Mucosa of stomach (tissue), 1 donor: ENCODE data around the gene MCM3AP.
"Not testable (repeated sequence)": the region's sequence is repeated elsewhere in the genome, so short reads cannot be mapped to it uniquely, and the experiment has no call there.

Experiments used
- H3K27me3 ChIP-seq: one replicate; pipeline ENCODE4 v1.7.0; 2013; ENCODE audit warnings: mild to moderate bottlenecking, low read length; ENCODE audit not compliant: control insufficient read depth, insufficient read depth
- H3K36me3 ChIP-seq: one replicate; pipeline ENCODE4 v1.7.0; 2013; ENCODE audit warnings: low read length; ENCODE audit not compliant: control insufficient read depth, insufficient read depth
- H3K4me1 ChIP-seq: one replicate; pipeline ENCODE4 v1.7.0; 2013; ENCODE audit warnings: mild to moderate bottlenecking, low read length; ENCODE audit not compliant: control insufficient read depth, insufficient read depth
- H3K4me3 ChIP-seq: one replicate; pipeline ENCODE4 v1.7.0; 2013; ENCODE audit warnings: low read length
- H3K9ac ChIP-seq: one replicate; pipeline ENCODE4 v1.7.0; 2013; ENCODE audit warnings: mild to moderate bottlenecking, low read length, moderate library complexity
- H3K9me3 ChIP-seq: one replicate; pipeline ENCODE4 v1.7.0; 2013; ENCODE audit warnings: mild to moderate bottlenecking, low read length, moderate library complexity; ENCODE audit not compliant: control insufficient read depth
- donor health status: Pancreatic carcinoma.

MCM3AP gene

DNA sequence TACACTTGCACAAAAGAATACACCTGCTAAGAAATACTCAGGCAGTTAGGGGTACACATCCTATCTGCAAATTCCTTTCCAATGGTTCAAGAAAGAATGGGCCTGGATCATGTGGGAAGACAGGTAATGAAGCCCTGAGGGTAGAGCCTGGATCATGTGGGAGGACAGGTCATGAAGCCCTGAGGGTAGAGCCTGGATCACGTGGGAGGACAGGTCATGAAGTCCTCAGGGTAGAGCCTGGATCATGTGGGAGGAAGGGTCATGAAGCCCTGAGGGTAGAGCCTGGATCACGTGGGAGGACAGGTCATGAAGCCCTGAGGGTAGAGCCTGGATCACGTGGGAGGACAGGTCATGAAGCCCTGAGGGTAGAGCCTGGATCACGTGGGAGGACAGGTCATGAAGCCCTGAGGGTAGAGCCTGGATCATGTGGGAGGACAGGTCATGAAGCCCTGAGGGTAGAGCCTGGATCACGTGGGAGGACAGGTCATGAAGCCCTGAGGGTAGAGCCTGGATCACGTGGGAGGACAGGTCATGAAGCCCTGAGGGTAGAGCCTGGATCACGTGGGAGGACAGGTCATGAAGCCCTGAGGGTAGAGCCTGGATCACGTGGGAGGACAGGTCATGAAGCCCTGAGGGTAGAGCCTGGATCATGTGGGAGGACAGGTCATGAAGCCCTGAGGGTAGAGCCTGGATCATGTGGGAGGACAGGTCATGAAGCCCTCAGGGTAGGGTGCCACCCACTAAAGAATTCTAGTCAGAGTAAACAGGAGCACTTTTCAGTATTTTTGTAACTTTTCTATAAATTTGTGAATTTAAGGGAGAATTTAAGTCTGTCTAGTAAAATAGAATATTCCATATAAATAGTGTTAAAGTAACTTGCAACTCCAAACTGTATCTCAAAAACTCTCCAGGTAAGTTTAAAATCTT lies 84.3 kb downstream of the MCM3AP start:
- H3K4me3 ChIP-seq, H3K36me3 ChIP-seq, H3K4me1 ChIP-seq, H3K27me3 ChIP-seq, H3K9ac ChIP-seq, H3K9me3 ChIP-seq: not testable (repeated sequence)

DNA sequence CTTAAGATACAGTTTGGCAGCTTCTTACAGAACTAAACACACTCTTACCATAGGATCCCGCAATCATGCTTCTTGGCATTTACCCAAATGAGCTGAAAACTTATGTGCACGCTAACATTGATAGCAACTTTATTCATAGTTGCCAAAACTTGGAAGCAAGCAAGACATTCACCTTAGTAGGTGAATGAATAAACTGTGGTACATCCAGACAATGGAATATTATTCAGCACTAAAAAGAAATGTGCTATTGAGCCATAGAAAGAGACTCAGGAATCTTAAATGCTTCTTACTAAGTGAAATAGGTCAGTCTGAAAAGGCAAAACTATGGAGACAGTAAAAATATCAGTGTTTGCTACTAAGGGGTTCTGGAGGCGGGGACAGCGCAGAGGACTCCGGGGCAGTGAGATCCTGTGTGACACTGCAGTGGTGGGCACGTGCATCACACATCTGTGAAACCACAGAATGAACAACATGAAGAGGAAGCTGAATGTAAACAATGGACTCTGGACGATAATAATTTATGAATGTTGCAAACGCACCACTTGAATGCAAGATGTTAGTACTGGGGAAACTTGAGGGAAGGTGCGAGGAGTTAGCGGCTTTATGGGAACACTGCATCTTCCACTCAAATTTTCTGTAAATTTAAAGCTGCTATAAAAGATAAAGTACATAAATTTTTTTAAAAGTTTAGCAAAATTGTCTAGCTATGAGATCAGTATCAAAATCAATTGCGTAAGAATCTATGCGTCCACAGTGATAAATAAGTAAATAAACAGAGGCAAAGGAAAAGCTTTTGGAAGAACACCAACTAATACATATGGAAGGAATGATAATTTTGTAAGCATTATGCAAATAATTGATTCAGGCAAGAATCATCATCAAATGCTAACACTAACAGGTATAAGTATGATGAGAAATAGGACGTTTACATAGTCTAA lies 85.7 kb downstream of the MCM3AP start:
- Histone ChIP-seq H3K27me3 (no peaks in the 10 kb centered on the region), H3K36me3 (no peaks in the 10 kb centered on the region), H3K4me3 (no peak overlapping the region), H3K9me3 (no peaks in the 10 kb centered on the region), H3K9ac (no peak overlapping the region), H3K4me1 (no peaks in the 10 kb centered on the region)

DNA sequence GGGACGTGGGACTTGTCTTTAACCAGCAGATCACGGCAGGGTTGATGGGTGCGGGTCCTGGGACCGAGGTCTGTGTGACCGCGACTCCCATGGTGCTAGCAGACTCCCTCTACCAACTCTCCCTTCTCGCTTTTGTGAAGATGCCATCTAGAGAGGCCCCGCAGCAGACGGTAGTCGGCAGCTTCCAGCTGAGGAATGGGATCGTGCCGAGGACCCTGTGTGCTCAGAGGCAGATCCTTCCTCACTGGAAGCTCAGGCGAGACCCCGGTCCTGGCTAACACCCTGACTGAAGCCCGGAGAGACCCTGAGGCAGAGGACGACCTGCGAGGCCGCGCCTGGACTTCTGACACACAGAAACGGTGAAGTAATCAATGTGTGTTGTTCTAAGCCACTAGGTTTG lies 88.7 kb downstream of the MCM3AP start:
- Histone ChIP-seq H3K4me3 (no peak overlapping the region), H3K4me1 (no peaks in the 10 kb centered on the region), H3K9ac (no peak overlapping the region), H3K27me3 (no peaks in the 10 kb centered on the region), H3K9me3 (no peaks in the 10 kb centered on the region), H3K36me3 (peaks cover 7% of the 10 kb centered on the region)

DNA sequence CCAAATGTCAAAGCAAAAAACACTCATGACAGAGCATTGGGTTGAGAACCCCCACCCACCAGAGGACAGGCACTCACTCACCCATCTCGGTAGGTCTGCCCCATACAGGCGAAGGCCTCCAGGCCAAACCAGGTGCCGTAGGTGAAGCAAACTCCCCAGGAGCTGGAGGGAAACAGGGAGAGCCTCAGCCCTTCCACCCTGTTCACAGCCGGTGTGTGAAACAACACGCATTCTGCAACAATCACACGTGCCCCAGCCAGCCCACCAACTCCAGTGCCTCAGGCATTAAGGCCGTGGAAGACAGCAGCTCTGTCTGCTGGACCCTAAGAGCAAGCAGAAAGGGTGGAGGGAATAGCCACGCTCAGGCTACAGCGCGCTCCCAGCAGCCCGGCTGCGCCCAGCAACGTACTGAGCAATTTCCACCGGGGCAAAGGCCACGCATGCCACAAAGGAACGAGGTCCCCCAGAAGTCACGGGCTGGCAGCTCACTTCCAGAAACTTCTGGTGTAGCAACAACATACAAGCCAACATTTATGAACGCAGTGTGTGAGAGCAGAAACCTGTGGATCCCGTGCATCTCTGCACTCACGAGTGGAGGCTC lies 89.7 kb downstream of the MCM3AP start:
- Histone ChIP-seq H3K4me3 (no peak overlapping the region), H3K27me3 (no peaks in the 10 kb centered on the region), H3K36me3 (peaks cover 9% of the 10 kb centered on the region), H3K4me1 (no peaks in the 10 kb centered on the region), H3K9me3 (no peaks in the 10 kb centered on the region), H3K9ac (no peak overlapping the region)

DNA sequence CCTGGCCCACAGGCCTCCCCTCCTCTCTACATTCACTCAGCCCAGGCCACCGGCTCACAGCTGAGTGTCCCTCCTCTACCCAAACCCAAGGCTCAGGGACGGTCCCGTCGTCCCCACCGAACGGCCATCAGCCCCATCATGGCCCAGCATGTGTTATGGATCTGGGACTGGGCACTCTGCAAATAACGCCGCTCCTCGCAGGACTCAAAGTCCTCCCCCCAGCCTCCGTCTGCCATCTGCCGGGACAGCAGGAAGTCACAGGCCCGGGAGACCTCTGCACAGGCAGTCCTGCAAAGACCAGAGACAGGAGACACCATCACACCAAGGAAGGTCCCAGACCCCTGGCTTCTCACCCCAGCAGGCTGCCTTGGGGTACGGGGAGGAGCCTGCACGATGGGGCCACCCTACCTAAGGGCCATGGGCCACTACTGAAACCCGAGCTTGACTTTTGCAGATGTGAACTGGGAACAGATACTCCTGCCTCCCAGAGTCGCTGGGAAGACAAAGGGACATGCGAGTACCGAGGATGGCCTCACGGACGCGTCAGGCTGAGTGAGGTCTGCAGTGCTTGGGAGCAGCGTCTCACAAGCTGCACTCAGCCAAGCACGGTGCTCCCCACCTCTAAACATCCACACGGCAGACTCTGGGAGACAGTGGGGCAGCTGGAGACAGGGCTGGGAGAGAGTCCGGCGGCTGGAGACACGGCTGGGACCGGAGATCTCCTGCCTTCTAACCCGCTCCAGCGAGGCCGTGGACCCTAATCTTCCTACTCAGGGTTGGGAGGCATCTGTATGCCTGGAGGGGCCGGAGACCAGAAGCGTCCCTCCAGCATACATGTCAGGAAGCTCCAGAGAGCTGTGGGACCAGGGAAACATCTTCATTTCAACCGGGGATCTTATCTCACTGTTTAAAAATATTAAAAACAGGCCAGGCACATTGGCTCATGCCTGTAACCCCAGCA lies 90.8 kb downstream of the MCM3AP start:
- Histone ChIP-seq H3K4me3 (no peak overlapping the region), H3K9me3 (no peaks in the 10 kb centered on the region), H3K36me3 (peaks cover 9% of the 10 kb centered on the region), H3K9ac (no peak overlapping the region), H3K4me1 (peaks cover 6% of the 10 kb centered on the region), H3K27me3 (no peaks in the 10 kb centered on the region)

DNA sequence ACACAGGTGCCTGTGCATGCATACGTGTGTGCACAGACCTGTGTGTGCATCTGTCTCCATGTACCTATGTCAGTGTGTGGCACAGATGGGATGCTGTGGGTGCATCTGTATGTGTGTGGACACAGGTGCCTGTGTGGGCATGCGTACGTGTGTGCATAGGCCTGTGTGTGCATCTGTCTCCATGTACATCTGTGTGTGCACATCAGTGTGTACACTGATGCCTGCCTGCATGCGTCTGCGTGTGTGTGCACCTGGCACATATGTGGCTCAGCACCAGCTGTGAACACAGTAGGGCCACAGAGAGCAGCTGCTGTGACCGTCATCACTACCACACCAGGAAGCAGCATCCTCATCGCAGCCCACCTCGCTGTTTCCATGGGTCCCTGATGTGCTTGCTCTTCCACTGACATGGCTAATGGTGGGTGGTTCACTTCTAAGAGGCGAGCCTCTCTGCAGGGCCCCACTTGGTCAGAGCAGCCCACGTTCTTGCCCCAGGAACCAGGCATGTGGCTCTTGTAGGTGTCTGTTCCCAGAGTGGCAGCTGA lies 91.5 kb downstream of the MCM3AP start:
- H3K9me3 ChIP-seq = no peaks in the 10 kb centered on the region

DNA sequence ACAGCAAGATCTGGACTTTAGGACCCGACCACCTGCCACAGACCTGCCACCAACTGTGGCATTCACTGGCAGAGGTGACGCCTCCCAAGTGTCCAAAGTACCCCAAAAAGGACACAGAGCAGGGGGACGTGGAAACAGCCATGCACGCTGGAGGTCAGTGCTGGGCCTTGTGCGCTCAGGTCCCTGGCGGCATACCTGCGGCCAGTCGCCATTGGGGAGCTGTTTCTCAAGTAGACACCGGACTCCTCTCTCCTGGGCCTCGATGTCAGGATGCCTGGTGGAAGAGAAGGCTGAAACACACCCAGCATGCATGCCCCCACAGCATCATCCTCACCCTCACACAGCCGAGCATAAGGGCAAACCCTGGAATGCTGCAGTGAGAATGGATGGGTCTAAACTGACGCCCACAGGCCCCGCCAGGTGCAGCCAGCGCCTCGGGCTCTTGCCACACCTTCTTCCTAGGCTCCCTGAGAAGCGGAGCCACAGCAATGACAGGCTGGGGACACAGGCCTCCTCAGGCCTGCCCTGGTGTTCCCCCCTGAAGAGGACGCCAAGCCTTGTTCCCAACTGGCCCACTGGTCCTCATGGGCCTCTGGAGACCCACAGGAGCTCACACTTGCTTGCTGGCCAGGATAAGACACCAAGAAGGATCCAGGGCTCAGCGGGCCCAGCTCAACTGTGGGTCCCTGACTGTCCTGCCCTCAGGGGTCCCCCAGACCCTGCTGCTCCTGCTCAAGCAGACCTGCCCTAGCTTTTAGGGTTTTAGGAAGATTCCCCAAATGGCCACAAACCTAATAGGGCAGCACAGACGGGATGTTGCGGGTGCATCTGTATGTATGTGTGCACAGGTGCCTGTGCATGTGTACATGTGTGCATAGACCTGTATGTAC lies 93.5 kb downstream of the MCM3AP start:
- H3K4me3 ChIP-seq = no peak overlapping the region
- peaks cover 13% of the 10 kb centered on the region for H3K4me1 ChIP-seq
- H3K9me3 ChIP-seq = no peaks in the 10 kb centered on the region
- no peaks in the 10 kb centered on the region for H3K27me3 ChIP-seq
- H3K9ac ChIP-seq = no peak overlapping the region
- peaks cover 9% of the 10 kb centered on the region for H3K36me3 ChIP-seq

More for the DNA sequence above, 91.5 kb downstream of the MCM3AP start:
- Histone ChIP-seq H3K9ac (no peak overlapping the region), H3K4me1 (peaks cover 6% of the 10 kb centered on the region), H3K36me3 (peaks cover 9% of the 10 kb centered on the region), H3K4me3 (no peak overlapping the region), H3K27me3 (no peaks in the 10 kb centered on the region)

DNA sequence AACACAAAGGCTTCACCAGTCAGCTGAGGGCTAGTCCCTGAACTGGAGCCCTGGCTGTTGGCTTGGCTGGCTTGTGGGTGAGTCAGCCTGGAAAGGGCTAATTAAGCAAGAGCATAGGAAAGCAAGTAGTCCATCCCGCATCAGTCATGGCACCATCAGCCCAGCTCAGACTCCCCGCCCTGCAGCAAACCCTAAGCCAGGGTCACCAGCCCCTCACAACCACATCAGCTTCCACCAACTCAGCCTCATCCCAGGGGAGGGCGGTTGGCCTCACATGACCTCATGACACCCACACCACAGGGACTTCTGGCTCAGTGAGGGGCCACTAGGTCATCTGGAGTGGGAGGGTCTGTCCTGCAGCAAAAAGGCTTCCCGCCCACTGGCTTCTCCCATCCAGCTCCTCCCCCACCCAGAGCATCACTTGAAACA lies 94.1 kb downstream of the MCM3AP start:
- Histone ChIP-seq H3K27me3 (no peaks in the 10 kb centered on the region), H3K36me3 (peaks cover 9% of the 10 kb centered on the region), H3K4me3 (no peak overlapping the region), H3K9me3 (no peaks in the 10 kb centered on the region), H3K9ac (no peak overlapping the region), H3K4me1 (peaks cover 13% of the 10 kb centered on the region)

DNA sequence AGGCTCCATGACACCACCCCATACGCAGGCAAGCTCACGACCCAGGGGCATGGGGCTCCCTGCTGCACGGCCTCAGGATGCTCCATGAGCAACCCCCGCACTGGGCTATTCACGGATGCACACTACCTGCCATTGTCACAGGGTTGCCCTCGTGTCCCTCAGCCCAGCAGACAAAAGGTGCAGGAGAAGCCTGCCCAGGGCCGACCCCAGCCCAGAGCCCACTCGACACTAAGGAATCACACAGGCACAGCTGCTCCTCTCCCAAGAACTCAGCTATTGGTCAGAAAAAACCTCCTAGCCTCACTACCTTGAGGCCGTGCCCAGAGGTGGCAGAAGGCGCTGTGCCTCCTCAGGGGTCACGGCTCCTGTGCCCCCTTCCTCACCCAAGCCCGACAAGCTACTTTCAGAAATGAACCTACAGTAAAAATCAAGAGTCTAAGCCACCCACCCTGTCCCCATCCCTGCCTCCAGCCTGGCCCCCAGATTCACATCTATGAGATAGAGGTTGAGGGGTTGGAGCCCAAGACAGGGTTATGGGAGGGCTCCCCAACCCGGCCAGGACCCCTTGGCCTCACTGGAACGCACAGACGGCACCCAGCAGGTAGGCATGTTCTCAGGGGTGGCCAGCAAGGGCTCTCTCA lies 94.8 kb downstream of the MCM3AP start:
- H3K27me3 ChIP-seq = no peaks in the 10 kb centered on the region
- peaks cover 13% of the 10 kb centered on the region for H3K4me1 ChIP-seq
- peaks cover 9% of the 10 kb centered on the region for H3K36me3 ChIP-seq
- H3K4me3 ChIP-seq = no peak overlapping the region
- H3K9ac ChIP-seq = no peak overlapping the region
- H3K9me3 ChIP-seq = no peaks in the 10 kb centered on the region

DNA sequence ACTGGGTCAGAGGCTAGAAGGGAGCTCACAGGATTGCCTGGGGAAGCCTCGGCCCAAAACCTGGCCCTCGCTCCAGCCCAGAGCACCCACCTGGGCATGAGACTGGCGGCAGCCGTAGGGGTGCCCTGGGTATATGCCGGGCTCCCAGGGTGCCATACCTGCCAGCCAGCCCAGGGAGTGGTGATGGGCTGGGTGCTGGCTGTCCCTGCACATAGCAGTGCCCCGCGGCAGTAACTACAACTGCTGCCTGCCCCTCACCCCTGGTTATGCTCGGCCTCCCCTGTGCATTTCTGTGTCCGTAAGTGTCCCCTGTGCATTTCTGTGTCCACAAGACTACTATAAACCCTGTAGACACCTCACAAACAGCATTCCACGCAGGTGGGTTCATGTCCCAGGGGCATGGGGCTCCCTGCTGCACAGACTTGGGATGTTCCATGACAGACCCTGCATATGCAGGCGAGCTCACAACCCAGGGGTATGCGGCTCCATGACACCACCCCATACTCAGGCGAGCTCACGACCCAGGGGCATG lies 95.4 kb downstream of the MCM3AP start:
- Histone ChIP-seq H3K9ac (no peak overlapping the region), H3K36me3 (peaks cover 9% of the 10 kb centered on the region), H3K27me3 (no peaks in the 10 kb centered on the region), H3K4me3 (no peak overlapping the region), H3K9me3 (no peaks in the 10 kb centered on the region), H3K4me1 (peaks cover 13% of the 10 kb centered on the region)
